Measurements from ENCODE around the gene PITPNB.

Gene PITPNB

GRCh38 chr22:27919222-27919941, at the start of gene PITPNB:
Gene PITPNB, minus strand, starts transcription at chr22:27919256. Its CDS starts 65 bp downstream, at chr22:27919191.
- DNase-seq = peak; percentile 97 to 99

GRCh38 chr22:27966168-27967064, 47.4 kb upstream of the PITPNB start:
- DNase-seq = no peak

DNA sequence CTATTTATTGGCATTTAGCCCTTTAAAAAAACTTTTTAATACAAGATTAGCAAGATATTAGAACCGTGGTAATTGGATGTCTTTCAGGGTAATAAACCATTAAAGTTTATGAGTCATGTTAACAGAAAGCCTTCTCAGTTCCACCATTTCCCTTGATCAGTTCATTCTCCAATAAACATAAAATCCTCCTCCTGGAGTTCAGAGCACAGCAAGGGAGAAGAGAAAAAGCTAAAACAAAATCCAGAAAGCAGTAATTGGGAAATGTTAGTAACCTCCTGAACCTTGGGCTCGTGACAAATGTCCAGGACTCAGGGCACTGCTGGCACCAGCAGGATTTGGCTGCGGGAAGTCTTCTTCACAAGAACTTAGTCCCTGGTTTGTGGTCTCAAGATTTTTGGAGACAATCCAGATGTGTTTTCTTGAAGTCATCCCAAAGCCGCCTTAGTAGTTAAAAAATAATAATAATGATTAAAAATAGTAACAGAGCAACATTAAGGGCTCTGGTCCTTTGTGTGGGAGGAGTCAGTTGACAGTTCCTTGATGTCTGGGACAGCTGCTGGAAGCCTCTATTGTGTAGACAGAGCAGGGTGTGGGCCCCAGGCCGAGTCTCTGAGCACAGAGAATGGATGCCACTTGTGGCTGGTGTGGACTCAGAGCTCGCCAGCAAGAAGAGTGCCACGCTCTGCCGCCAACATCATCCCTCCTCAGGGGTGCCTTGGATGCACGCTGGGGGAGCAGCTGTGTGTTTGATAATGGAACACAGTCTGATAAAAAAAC, 43.4 kb upstream of the PITPNB start:
- no peak for DNase-seq

DNA sequence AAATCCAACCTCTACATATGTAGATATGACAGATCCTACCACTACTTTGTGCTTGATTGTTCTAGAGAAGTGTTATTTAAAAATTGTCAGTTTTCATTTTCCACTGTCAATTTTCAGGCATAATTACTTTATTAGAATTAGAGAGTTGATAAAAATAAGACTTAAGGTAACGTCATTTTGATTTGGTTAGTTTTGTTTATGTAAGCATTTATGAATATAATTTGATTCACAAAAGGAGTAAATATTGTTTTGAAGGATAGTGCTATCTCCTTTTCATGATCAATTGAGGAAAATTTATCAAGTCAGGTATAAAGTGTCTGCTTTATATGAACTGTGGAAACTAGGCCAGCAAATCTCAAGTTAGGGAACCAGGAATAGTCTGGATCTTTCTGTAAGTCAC, 42.6 kb upstream of the PITPNB start:
- DNase-seq = no peak

- DNase-seq = no peak
These were observed 42.1 kb upstream of the PITPNB start for GRCh38 chr22:27961182-27961581.

GRCh38 chr22:27959335-27960090, 40.5 kb upstream of the PITPNB start:
- no peak for DNase-seq

GRCh38 chr22:27952779-27953178, 33.7 kb upstream of the PITPNB start:
- peak; percentile 60 to 69 for DNase-seq

DNA sequence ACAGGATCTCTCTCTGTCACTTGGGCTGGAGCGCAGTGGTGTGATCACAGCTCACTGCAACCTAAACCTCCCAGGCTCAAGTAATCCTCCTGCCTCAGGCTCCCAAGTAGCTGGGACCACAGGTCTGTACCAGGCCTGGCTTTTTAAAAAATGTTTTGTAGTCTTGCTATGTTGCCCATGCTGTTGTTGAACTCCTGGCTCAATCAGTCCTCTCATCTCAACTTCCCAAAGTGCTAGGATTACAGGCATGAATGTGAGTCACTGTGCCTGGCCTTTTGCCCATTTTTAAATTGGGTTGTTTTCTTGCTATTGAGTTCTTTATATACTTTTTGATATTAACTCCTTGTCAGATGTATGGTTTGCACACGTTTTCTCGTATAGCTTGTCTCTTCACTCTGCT, 33.0 kb upstream of the PITPNB start:
- DNase-seq = peak; percentile 40 to 58

- DNase-seq = no peak
These were observed 30.4 kb upstream of the PITPNB start for GRCh38 chr22:27949421-27949820.

- no peak for DNase-seq
These were observed 29.5 kb upstream of the PITPNB start for GRCh38 chr22:27948569-27948968.

GRCh38 chr22:27947448-27947847, 28.4 kb upstream of the PITPNB start:
- DNase-seq = no peak

GRCh38 chr22:27941143-27941542, 22.1 kb upstream of the PITPNB start:
- DNase-seq = no peak

DNA sequence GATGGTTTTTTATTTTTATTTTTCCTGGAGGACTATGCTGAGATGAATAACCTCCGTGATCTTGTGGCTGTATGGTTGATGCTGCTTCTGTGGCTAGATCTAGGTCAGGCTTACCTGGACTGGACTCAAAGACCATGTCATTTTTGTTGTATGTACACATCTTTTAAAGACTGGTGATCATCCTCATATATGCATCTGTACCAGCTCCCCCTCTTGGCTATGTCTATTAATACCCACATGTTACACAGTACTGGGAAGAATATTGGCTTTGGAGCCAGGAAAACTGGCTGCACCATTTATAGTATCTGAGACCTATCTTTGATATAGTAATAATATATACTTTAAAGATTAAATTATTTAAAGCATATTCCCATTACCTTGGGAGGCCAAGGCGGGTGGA, 18.4 kb upstream of the PITPNB start:
- no peak for DNase-seq

DNA sequence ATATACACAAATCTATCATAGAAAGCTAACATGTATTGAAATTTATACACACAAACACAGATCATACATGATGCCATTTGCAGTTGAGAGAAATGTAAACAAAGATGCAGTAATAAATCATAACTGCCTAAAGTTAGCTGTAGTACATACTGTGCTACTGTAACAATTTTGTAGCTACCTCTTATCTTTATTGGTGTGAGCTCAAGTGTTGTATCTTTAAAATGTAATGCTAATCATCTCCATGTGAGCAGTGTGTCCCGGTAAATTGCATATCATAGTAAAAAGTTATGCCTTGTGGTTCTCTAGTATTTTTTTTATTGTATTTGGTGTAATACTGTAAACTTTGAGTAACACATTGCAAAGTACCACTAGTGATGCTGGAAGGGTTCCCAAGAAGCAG, 16.8 kb upstream of the PITPNB start:
- DNase-seq = no peak

DNA sequence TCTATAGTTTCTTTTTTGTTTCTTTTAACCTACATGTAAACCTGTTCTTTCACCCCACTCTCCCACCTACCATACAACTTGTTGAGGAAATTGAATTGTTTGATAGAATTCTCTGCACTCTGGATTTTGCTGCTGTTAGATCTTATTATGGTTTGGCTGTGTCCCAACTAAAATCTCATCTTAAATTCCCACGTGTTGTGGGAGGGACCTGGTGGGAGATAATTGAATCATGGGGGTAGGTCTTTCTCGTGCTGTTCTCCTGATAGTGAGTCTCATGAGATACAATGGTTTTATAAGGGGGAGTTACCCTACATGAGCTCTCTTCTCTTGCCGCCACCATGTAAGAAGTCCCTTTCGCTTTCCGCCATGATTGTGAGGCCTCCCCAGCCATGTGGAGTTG, 15.0 kb upstream of the PITPNB start:
- no peak for DNase-seq

GRCh38 chr22:27933186-27933983, 14.3 kb upstream of the PITPNB start:
- DNase-seq = no peak

- DNase-seq = no peak
These were observed 11.4 kb upstream of the PITPNB start for GRCh38 chr22:27930331-27931060.

DNA sequence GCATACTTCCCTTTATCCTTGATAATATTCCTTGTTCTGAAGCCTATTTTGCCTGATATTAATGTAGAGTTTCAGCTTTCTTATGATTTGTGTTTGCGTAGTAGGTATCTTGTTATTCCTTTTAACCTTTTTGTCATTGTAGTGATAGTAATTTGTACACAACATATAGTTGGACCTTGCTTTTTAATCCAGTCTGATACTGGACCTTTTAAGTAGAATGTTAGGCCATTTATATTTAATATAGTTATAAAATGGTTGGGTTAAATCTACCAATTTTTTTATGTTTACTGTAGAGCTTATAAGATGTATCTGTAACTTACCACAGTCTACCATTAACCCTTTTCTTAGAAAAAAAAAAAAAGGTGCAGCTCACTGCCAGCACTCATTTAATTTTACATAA, 8.6 kb upstream of the PITPNB start:
- DNase-seq = no peak

- no peak for DNase-seq
These were observed 6.3 kb upstream of the PITPNB start for GRCh38 chr22:27925331-27925730.

DNA sequence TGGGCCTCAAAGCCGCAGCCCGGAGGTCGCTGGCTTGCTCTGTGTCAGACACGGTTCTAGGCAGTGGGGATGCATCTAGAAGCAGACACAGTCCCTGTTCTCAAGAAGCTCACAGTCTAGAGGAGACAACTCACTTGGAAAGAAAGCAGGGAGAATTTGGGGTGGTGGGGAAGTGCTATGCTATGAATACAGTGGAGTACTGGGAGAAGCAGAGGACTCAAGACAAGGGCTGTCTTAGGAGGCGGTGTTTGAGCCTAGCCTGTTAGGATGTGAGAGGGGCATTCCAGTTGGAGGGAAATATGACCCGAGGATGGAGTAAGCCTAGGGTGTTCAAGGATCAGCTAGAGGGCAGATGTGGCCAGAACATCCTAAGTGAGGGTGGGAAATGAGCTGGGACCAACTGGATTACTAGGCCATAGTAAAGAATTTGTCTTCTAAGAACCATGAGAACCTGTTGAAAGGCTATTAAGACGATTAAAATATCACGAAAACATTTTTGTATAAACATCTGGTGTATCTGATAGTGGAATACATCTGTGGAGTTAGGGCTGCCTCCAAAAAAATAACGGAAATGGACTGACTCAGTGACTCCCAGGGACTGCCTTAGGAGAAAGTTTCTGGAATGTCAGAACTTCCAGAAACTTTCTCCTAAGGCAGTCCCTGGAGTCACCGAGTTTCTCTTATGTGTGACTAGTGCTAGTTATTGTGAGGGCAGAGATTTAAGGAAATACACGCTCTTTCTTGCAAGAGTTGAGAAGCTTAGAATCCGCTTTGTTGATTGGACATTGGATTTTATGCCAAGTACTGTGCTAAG, 1.1 kb upstream of the PITPNB start:
- peak; percentile 30 to 35 for DNase-seq
